Measurements from ENCODE around the gene NMNAT2. TPM values are rescaled to one million over a fixed set of nuclear protein-coding genes. Genes with fewer than 3 reads are reported as not detected.
A peak's percentile ranks its signal among the peaks of the same experiment; 100 is the strongest.
"Not testable (repeated sequence)": the region's sequence is repeated elsewhere in the genome, so short reads cannot be mapped to it uniquely, and the experiment has no call there.

Gene NMNAT2
- total and polyA plus RNA-seq, 9 donors = 0.49 to 2.5 (median 0.98) TPM

GRCh38 chr1:183243161-183244050, 174.8 kb downstream of the NMNAT2 start:
- no peak overlapping the region for H3K4me3 ChIP-seq (ENCODE audit: low read length)
- WGBS (ENCODE audit: insufficient coverage) = 66% methylated on average over 4 of the region's 5 CpGs
- H3K36me3 ChIP-seq (ENCODE audit: control insufficient read depth, insufficient read depth, low read length) = no peaks in the 10 kb centered on the region
- no peak for DNase-seq
- no peaks in the 10 kb centered on the region for H3K27me3 ChIP-seq (ENCODE audit: control insufficient read depth, insufficient read depth, low read length)
- H3K27ac ChIP-seq (ENCODE audit: low read length) = peak overlapping the region; percentile 67
- peaks cover 47% of the 10 kb centered on the region for H3K4me1 ChIP-seq (ENCODE audit: control insufficient read depth, insufficient read depth, low read length)
- H3K9me3 ChIP-seq (replicated peaks; ENCODE audit: control insufficient read depth, low read depth, low read length) = no peaks in the 10 kb centered on the region

GRCh38 chr1:183242556-183242955, 175.6 kb downstream of the NMNAT2 start:
- no peaks in the 10 kb centered on the region for H3K36me3 ChIP-seq (ENCODE audit: control insufficient read depth, insufficient read depth, low read length)
- WGBS (ENCODE audit: insufficient coverage) = no CpG with 5 or more reads among the region's 3 CpGs
- no peaks in the 10 kb centered on the region for H3K9me3 ChIP-seq (replicated peaks; ENCODE audit: control insufficient read depth, low read depth, low read length)
- H3K27me3 ChIP-seq (ENCODE audit: control insufficient read depth, insufficient read depth, low read length) = no peaks in the 10 kb centered on the region
- peak overlapping the region; percentile 67 for H3K27ac ChIP-seq (ENCODE audit: low read length)
- no peak overlapping the region for H3K4me3 ChIP-seq (ENCODE audit: low read length)
- H3K4me1 ChIP-seq (ENCODE audit: control insufficient read depth, insufficient read depth, low read length) = peaks cover 47% of the 10 kb centered on the region
- peak; percentile 84 for DNase-seq

- Histone ChIP-seq H3K4me1 (ENCODE audit: control insufficient read depth, insufficient read depth, low read length) (peaks cover 47% of the 10 kb centered on the region), H3K4me3 (ENCODE audit: low read length) (no peak overlapping the region), H3K27ac (ENCODE audit: low read length) (peak overlapping the region; percentile 67), H3K27me3 (ENCODE audit: control insufficient read depth, insufficient read depth, low read length) (no peaks in the 10 kb centered on the region), H3K36me3 (ENCODE audit: control insufficient read depth, insufficient read depth, low read length) (no peaks in the 10 kb centered on the region), H3K9me3 (replicated peaks; ENCODE audit: control insufficient read depth, low read depth, low read length) (no peaks in the 10 kb centered on the region)
- peak; percentile 76 for DNase-seq
- WGBS (ENCODE audit: insufficient coverage) = 28% methylated on average over 2 of the region's 3 CpGs
Measured at GRCh38 chr1:183241471-183241870, 176.7 kb downstream of the NMNAT2 start.

- not testable (repeated sequence) for H3K36me3 ChIP-seq (ENCODE audit: control insufficient read depth, insufficient read depth, low read length); H3K9me3 ChIP-seq (replicated peaks; ENCODE audit: control insufficient read depth, low read depth, low read length); H3K4me3 ChIP-seq (ENCODE audit: low read length); DNase-seq; H3K27me3 ChIP-seq (ENCODE audit: control insufficient read depth, insufficient read depth, low read length)
- WGBS (ENCODE audit: insufficient coverage) = 96% methylated on average over 4 of the region's 8 CpGs
- Histone ChIP-seq H3K4me1 (ENCODE audit: control insufficient read depth, insufficient read depth, low read length) (peaks cover 47% of the 10 kb centered on the region), H3K27ac (ENCODE audit: low read length) (peak overlapping the region; percentile 81)
Measured at GRCh38 chr1:183240853-183241252, 177.3 kb downstream of the NMNAT2 start.

GRCh38 chr1:183240526-183240825, 177.7 kb downstream of the NMNAT2 start:
- no peaks in the 10 kb centered on the region for H3K27me3 ChIP-seq (ENCODE audit: control insufficient read depth, insufficient read depth, low read length)
- H3K4me3 ChIP-seq (ENCODE audit: low read length) = no peak overlapping the region
- DNase-seq = no peak
- peaks cover 49% of the 10 kb centered on the region for H3K4me1 ChIP-seq (ENCODE audit: control insufficient read depth, insufficient read depth, low read length)
- H3K27ac ChIP-seq (ENCODE audit: low read length) = peak overlapping the region; percentile 81
- no peaks in the 10 kb centered on the region for H3K9me3 ChIP-seq (replicated peaks; ENCODE audit: control insufficient read depth, low read depth, low read length)
- WGBS (ENCODE audit: insufficient coverage) = 60% methylated on average over 1 of the region's 4 CpGs
- no peaks in the 10 kb centered on the region for H3K36me3 ChIP-seq (ENCODE audit: control insufficient read depth, insufficient read depth, low read length)

GRCh38 chr1:183239793-183240525, 178.2 kb downstream of the NMNAT2 start:
- Histone ChIP-seq H3K9me3 (replicated peaks; ENCODE audit: control insufficient read depth, low read depth, low read length) (no peaks in the 10 kb centered on the region), H3K27me3 (ENCODE audit: control insufficient read depth, insufficient read depth, low read length) (no peaks in the 10 kb centered on the region), H3K36me3 (ENCODE audit: control insufficient read depth, insufficient read depth, low read length) (no peaks in the 10 kb centered on the region), H3K4me3 (ENCODE audit: low read length) (no peak overlapping the region), H3K4me1 (ENCODE audit: control insufficient read depth, insufficient read depth, low read length) (peaks cover 52% of the 10 kb centered on the region), H3K27ac (ENCODE audit: low read length) (peak overlapping the region; percentile 81)
- peak; percentile 96 for DNase-seq
- WGBS (ENCODE audit: insufficient coverage) = 39% methylated on average over 4 of the region's 8 CpGs

- 68% methylated on average over 6 of the region's 7 CpGs for WGBS (ENCODE audit: insufficient coverage)
- no peaks in the 10 kb centered on the region for H3K27me3 ChIP-seq (ENCODE audit: control insufficient read depth, insufficient read depth, low read length)
- H3K4me3 ChIP-seq (ENCODE audit: low read length) = no peak overlapping the region
- H3K27ac ChIP-seq (ENCODE audit: low read length) = peak overlapping the region; percentile 81
- H3K4me1 ChIP-seq (ENCODE audit: control insufficient read depth, insufficient read depth, low read length) = peaks cover 55% of the 10 kb centered on the region
- DNase-seq = no peak
- no peaks in the 10 kb centered on the region for H3K36me3 ChIP-seq (ENCODE audit: control insufficient read depth, insufficient read depth, low read length)
- H3K9me3 ChIP-seq (replicated peaks; ENCODE audit: control insufficient read depth, low read depth, low read length) = no peaks in the 10 kb centered on the region
Measured at GRCh38 chr1:183239220-183239742, 178.9 kb downstream of the NMNAT2 start.

- H3K36me3 ChIP-seq (ENCODE audit: control insufficient read depth, insufficient read depth, low read length) = no peaks in the 10 kb centered on the region
- H3K4me3 ChIP-seq (ENCODE audit: low read length) = no peak overlapping the region
- H3K4me1 ChIP-seq (ENCODE audit: control insufficient read depth, insufficient read depth, low read length) = peaks cover 49% of the 10 kb centered on the region
- H3K27ac ChIP-seq (ENCODE audit: low read length) = no peak overlapping the region
- WGBS (ENCODE audit: insufficient coverage) = 93% methylated on average over 2 of the region's 2 CpGs
- H3K9me3 ChIP-seq (replicated peaks; ENCODE audit: control insufficient read depth, low read depth, low read length) = no peaks in the 10 kb centered on the region
- no peaks in the 10 kb centered on the region for H3K27me3 ChIP-seq (ENCODE audit: control insufficient read depth, insufficient read depth, low read length)
- no peak for DNase-seq
Measured at GRCh38 chr1:183238071-183238470, 180.1 kb downstream of the NMNAT2 start.

GRCh38 chr1:183237046-183237445, 181.1 kb downstream of the NMNAT2 start:
- no peak for DNase-seq
- Histone ChIP-seq H3K4me3 (ENCODE audit: low read length) (no peak overlapping the region), H3K36me3 (ENCODE audit: control insufficient read depth, insufficient read depth, low read length) (no peaks in the 10 kb centered on the region), H3K4me1 (ENCODE audit: control insufficient read depth, insufficient read depth, low read length) (peaks cover 42% of the 10 kb centered on the region), H3K27me3 (ENCODE audit: control insufficient read depth, insufficient read depth, low read length) (no peaks in the 10 kb centered on the region), H3K9me3 (replicated peaks; ENCODE audit: control insufficient read depth, low read depth, low read length) (no peaks in the 10 kb centered on the region), H3K27ac (ENCODE audit: low read length) (no peak overlapping the region)
- WGBS (ENCODE audit: insufficient coverage) = 100% methylated on average over 1 of the region's 2 CpGs

GRCh38 chr1:183236158-183236725, 181.9 kb downstream of the NMNAT2 start:
- 83% methylated on average over 2 of the region's 6 CpGs for WGBS (ENCODE audit: insufficient coverage)
- Histone ChIP-seq H3K4me3 (ENCODE audit: low read length) (no peak overlapping the region), H3K9me3 (replicated peaks; ENCODE audit: control insufficient read depth, low read depth, low read length) (no peaks in the 10 kb centered on the region), H3K27me3 (ENCODE audit: control insufficient read depth, insufficient read depth, low read length) (no peaks in the 10 kb centered on the region), H3K36me3 (ENCODE audit: control insufficient read depth, insufficient read depth, low read length) (no peaks in the 10 kb centered on the region), H3K4me1 (ENCODE audit: control insufficient read depth, insufficient read depth, low read length) (peaks cover 37% of the 10 kb centered on the region), H3K27ac (ENCODE audit: low read length) (no peak overlapping the region)
- no peak for DNase-seq
